IMR-90 (cell line): ENCODE data around the gene AP2B1. TPM values are rescaled to one million over a fixed set of nuclear protein-coding genes. Genes with fewer than 3 reads are reported as not detected.

Source experiments
- ATAC-seq: fragments of 200-7000 bp; cut with Tn5 transposase; 2 replicates; pipeline ENCODE4 v1.9.1; 2020; ENCODE audit warnings: low read depth, mild to moderate bottlenecking, moderate library complexity
- BruUV-seq: library from RNA; stranded (reverse); fragments of 400-500 nt; replicated peaks from 2 replicates; lab custom pipeline; 2021; lab: Mats Ljungman, UMichigan
- CTCF ChIA-PET: fragments of 300-600 bp; formaldehyde crosslinking; extraction: SDS; loops from one replicate; lab custom pipeline; 2021; ENCODE audit warnings: antibody characterized with exemption; lab: Yijun Ruan, JAX
- POLR2A ChIA-PET: fragments of 300-600 bp; sonication (Branson Sonifier 250); formaldehyde crosslinking; loops from one replicate; lab custom pipeline; 2022; ENCODE audit warnings: antibody characterized with exemption; ENCODE audit not compliant: unreplicated experiment; lab: Charles Lee
- DNase-seq: peaks from one replicate; pipeline ENCODE4 v3.0.0; 2013
- H2AFZ ChIP-seq: replicated peaks from 2 replicates; pipeline ENCODE3; 2013; ENCODE audit warnings: low read length, mild to moderate bottlenecking; ENCODE audit not compliant: poor library complexity
- H2AK5ac ChIP-seq: 2 replicates; pipeline ENCODE4 v1.6.1; 2013; ENCODE audit warnings: low read depth, low read length, inconsistent platforms
- H2AK9ac ChIP-seq: replicated peaks from 2 replicates; pipeline ENCODE3; 2013; ENCODE audit warnings: mild to moderate bottlenecking, low read depth, low read length, moderate library complexity; ENCODE audit not compliant: poor library complexity
- H2BK120ac ChIP-seq: 2 replicates; pipeline ENCODE4 v1.6.1; 2013; ENCODE audit warnings: low read depth, low read length, inconsistent platforms
- H2BK15ac ChIP-seq: 3 replicates; pipeline ENCODE4 v1.6.1; 2013; ENCODE audit warnings: low read depth, low read length, inconsistent platforms
- H2BK20ac ChIP-seq: 2 replicates; pipeline ENCODE4 v1.6.1; 2013; ENCODE audit warnings: low read depth, mild to moderate bottlenecking, inconsistent platforms, low read length, moderate library complexity
- H2BK5ac ChIP-seq: 2 replicates; pipeline ENCODE4 v1.6.1; 2013; ENCODE audit warnings: mild to moderate bottlenecking, low read depth, low read length, inconsistent platforms; ENCODE audit not compliant: poor library complexity, severe bottlenecking
- H3K14ac ChIP-seq: replicated peaks from 2 replicates; pipeline ENCODE4 v1.6.1; 2013; ENCODE audit warnings: low read depth, low read length, inconsistent platforms
- H3K18ac ChIP-seq: 2 replicates; pipeline ENCODE4 v1.6.1; 2013; ENCODE audit warnings: low read depth, low read length, control low read depth
- H3K23ac ChIP-seq: 2 replicates; pipeline ENCODE4 v1.6.1; 2013; ENCODE audit warnings: low read depth, low read length, inconsistent platforms
- H3K27ac ChIP-seq: 2 replicates; pipeline ENCODE4 v1.5.1; 2013; ENCODE audit warnings: mild to moderate bottlenecking, control low read depth, low read length; ENCODE audit not compliant: insufficient read depth
- H3K27me3 ChIP-seq: 2 replicates; pipeline ENCODE4 v1.6.1; 2013; ENCODE audit warnings: low read length; ENCODE audit not compliant: control insufficient read depth, insufficient read depth
- H3K36me3 ChIP-seq: 2 replicates; pipeline ENCODE4 v1.6.1; 2013; ENCODE audit warnings: low read length, mixed read lengths; ENCODE audit not compliant: control insufficient read depth, insufficient read depth
- H3K4ac ChIP-seq: 2 replicates; pipeline ENCODE4 v1.6.1; 2013; ENCODE audit warnings: low read depth, low read length, inconsistent platforms
- H3K4me1 ChIP-seq: 2 replicates; pipeline ENCODE4 v1.6.1; 2013; ENCODE audit warnings: low read length, mixed read lengths; ENCODE audit not compliant: control insufficient read depth, insufficient read depth
- H3K4me2 ChIP-seq: 2 replicates; pipeline ENCODE4 v1.6.1; 2013; ENCODE audit warnings: low read depth, mild to moderate bottlenecking, control low read depth, low read length, moderate library complexity
- H3K4me3 ChIP-seq: 2 replicates; pipeline ENCODE4 v1.5.1; 2013; ENCODE audit warnings: low read depth, mild to moderate bottlenecking, control low read depth, low read length, moderate library complexity; ENCODE audit not compliant: insufficient read depth
- H3K56ac ChIP-seq: 2 replicates; pipeline ENCODE4 v1.6.1; 2013; ENCODE audit warnings: low read length, inconsistent platforms; ENCODE audit not compliant: insufficient read depth; ENCODE audit errors: extremely low read depth
- H3K79me1 ChIP-seq, 2 experiments: 2 replicates each; pipeline ENCODE4 v1.6.1; 2013; ENCODE audit warnings: low read length in 2 of 2, inconsistent platforms in 1 of 2, low read depth in 1 of 2
- H3K9ac ChIP-seq: 2 replicates; pipeline ENCODE4 v1.6.1; 2013; ENCODE audit warnings: low read depth, low read length, control low read depth
- H3K9me1 ChIP-seq: 2 replicates; pipeline ENCODE4 v1.6.1; 2013; ENCODE audit warnings: low read length, inconsistent platforms; ENCODE audit not compliant: insufficient read depth
- H3K9me3 ChIP-seq: 2 replicates; pipeline ENCODE4 v1.6.1; 2013; ENCODE audit warnings: low read length; ENCODE audit not compliant: control insufficient read depth, insufficient read depth
- H4K20me1 ChIP-seq: 2 replicates; pipeline ENCODE4 v1.6.1; 2013; ENCODE audit warnings: low read length, inconsistent platforms; ENCODE audit not compliant: insufficient read depth
- H4K5ac ChIP-seq: 2 replicates; pipeline ENCODE4 v1.6.1; 2013; ENCODE audit warnings: mild to moderate bottlenecking, low read depth, low read length, control low read depth
- H4K8ac ChIP-seq, 2 experiments: 2 replicates each; pipeline ENCODE4 v1.6.1; 2013; ENCODE audit warnings: low read depth in 2 of 2, low read length in 2 of 2, control low read depth in 1 of 2, inconsistent platforms in 1 of 2
- H4K91ac ChIP-seq: 2 replicates; pipeline ENCODE4 v1.6.1; 2013; ENCODE audit warnings: low read depth, low read length, inconsistent platforms; ENCODE audit not compliant: insufficient read depth
- BHLHE40 ChIP-seq: fragments of 150-350 bp; IDR thresholded peaks from 2 replicates; pipeline ENCODE4 v1.6.1; 2016; ENCODE audit warnings: mild to moderate bottlenecking, low read depth, low read length
- CEBPB ChIP-seq: IDR thresholded peaks from 2 replicates; pipeline ENCODE4 v1.6.1; 2012; ENCODE audit warnings: low read depth, low read length, improper control_type of control experiment
- CHD1 ChIP-seq: IDR thresholded peaks from 2 replicates; pipeline ENCODE4 v1.6.1; 2012; ENCODE audit warnings: low read depth, low read length, improper control_type of control experiment
- FOS ChIP-seq: fragments of 150-350 bp; IDR thresholded peaks from 2 replicates; pipeline ENCODE4 v1.6.1; 2016; ENCODE audit warnings: low read depth, low read length
- MAFK ChIP-seq: IDR thresholded peaks from 2 replicates; pipeline ENCODE4 v1.6.1; 2012; ENCODE audit warnings: low read depth, low read length, improper control_type of control experiment
- MXI1 ChIP-seq: IDR thresholded peaks from 2 replicates; pipeline ENCODE4 v1.6.1; 2012; ENCODE audit warnings: low read depth, mild to moderate bottlenecking, low read length, moderate library complexity, borderline replicate concordance
- NFE2L2 ChIP-seq: fragments of 150-350 bp; IDR thresholded peaks from 2 replicates; pipeline ENCODE4 v1.6.1; 2016; ENCODE audit warnings: low read depth, mild to moderate bottlenecking, low read length
- POLR2A ChIP-seq: IDR thresholded peaks from 2 replicates; pipeline ENCODE4 v1.6.1; 2012; ENCODE audit warnings: mild to moderate bottlenecking, low read depth, low read length
- RAD21 ChIP-seq: IDR thresholded peaks from 2 replicates; pipeline ENCODE4 v1.6.1; 2012; ENCODE audit warnings: low read length, improper control_type of control experiment
- RCOR1 ChIP-seq: IDR thresholded peaks from 2 replicates; pipeline ENCODE4 v1.6.1; 2012; ENCODE audit warnings: mild to moderate bottlenecking, low read length, improper control_type of control experiment; ENCODE audit not compliant: insufficient replicate concordance
- RFX5 ChIP-seq: IDR thresholded peaks from 2 replicates; pipeline ENCODE4 v1.8.0; 2012; ENCODE audit warnings: low read depth, mild to moderate bottlenecking, low read length, moderate library complexity
- SMC3 ChIP-seq: fragments of 150-350 bp; IDR thresholded peaks from 2 replicates; pipeline ENCODE4 v1.6.1; 2016; ENCODE audit warnings: low read depth, mild to moderate bottlenecking, antibody characterized with exemption, low read length, moderate library complexity
- WGBS, 2 experiments: methylation state at CpG; one replicate each; pipeline versions ENCODE4 v1.1.5 to v1.1.7; 2013; ENCODE audit warnings: missing lambda C conversion rate in 2 of 2; ENCODE audit not compliant: insufficient read length in 1 of 2; ENCODE audit errors: extremely low coverage in 2 of 2; 5-methylcytosine and 5-hydroxymethylcytosine counted together
- dilution Hi-C: fragments of 300-500 bp; cut with HindIII; formaldehyde crosslinking; loops from one replicate; pipeline ENCODE4 v1.14.3; 2018; ENCODE audit warnings: low sequenced_read_pairs; ENCODE audit not compliant: unreplicated experiment
- in situ Hi-C: fragments of 300-500 bp; cut with MboI; formaldehyde crosslinking; loops from 3 replicates; pipeline ENCODE4 v1.14.3; 2019; ENCODE audit warnings: low sequenced_read_pairs, inconsistent platforms, mixed read lengths
- intact Hi-C: fragments of 100-400 bp; cut with micrococcal nuclease; formaldehyde crosslinking; loops from 2 replicates; pipeline ENCODE4 v1.10.0; 2022
- polyA plus RNA-seq, 3 experiments: library from polyadenylated mRNA; depleted of rRNA; stranded (reverse); fragments of >200 nt; gene quantifications; 2 replicates each; pipeline ENCODE4 v1.2.3, GENCODE V29; 2012; ENCODE audit warnings: low replicate concordance in 1 of 3
- total RNA-seq: library from RNA; depleted of rRNA; stranded (reverse); fragments of >200 nt; gene quantifications from 2 replicates; pipeline ENCODE4 v1.2.3, GENCODE V29; 2012
- TF ChIP-seq, protein P1 (sequence below): fragments of 150-350 bp; IDR thresholded peaks from 2 replicates; pipeline ENCODE4 v1.6.1; 2017; ENCODE audit warnings: mild to moderate bottlenecking, antibody characterized with exemption, low read length, low read depth
- TF ChIP-seq, protein P2 (sequence below): conservative IDR thresholded peaks from 2 replicates; pipeline ENCODE4 v1.5.1; 2012; ENCODE audit warnings: mild to moderate bottlenecking, low read depth, low read length, improper control_type of control experiment

AP2B1 gene
- total and polyA plus RNA-seq, 2 of the 4 experiments (the other 2 are of a cell fraction): 102 to 125 TPM

DNA sequence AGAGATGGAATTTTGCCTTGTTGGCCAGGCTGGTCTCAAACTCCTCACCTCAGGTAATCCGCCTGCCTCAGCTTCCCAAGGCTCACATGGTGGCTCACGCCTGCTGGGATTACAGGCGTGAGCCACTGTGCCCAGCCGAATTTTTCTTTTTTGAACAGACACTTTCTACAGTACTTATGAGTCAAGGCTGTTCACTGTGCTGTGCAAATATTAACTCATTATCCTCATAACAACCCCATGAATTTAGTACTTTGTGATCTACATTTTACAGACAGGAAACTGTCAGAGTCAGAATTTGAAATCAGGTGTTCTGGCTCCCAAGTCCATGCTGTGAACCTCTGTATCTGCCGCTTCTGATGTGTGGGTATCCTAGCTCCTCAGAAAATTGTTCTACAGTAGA, 118.6 kb downstream of the AP2B1 start:
- intact Hi-C loops (no loop called here), dilution Hi-C loops (no loop called here), in situ Hi-C loops (no loop called here)
- Histone ChIP-seq H3K9ac (no peak overlapping the region), H2BK20ac (no peak overlapping the region), H3K14ac (no peak overlapping the region), H3K27me3 (no peaks in the 10 kb centered on the region), H2AFZ (no peak overlapping the region), H3K79me1 (peaks cover 19 to 23% of the 10 kb centered on the region in 2 experiments), H3K9me3 (no peaks in the 10 kb centered on the region), H2BK5ac (no peak overlapping the region), H3K56ac (no peak overlapping the region), H3K4me1 (0 out of 2 replicates have a peak, but pooled peaks cover 3% of the 10 kb centered on the region), H4K20me1 (no peaks in the 10 kb centered on the region; the same call in 1 of the 2 replicates), H4K8ac (no peak overlapping the region), H2AK9ac (no peak overlapping the region), H3K27ac (no peak overlapping the region), H3K36me3 (peaks cover 11% of the 10 kb centered on the region), H2BK120ac (no peak overlapping the region), H4K5ac (no peak overlapping the region), H3K23ac (no peak overlapping the region), H2BK15ac (no peak overlapping the region), H2AK5ac (no peak overlapping the region), H4K91ac (no peak overlapping the region), H3K4me3 (no peak overlapping the region), H3K9me1 (peaks cover 4% of the 10 kb centered on the region; the same call in 1 of the 2 replicates), H3K4ac (no peak overlapping the region), H3K4me2 (no peak overlapping the region), H3K18ac (no peak overlapping the region)
- ChIA-PET POLR2A (no interaction called here), CTCF (no interaction called here)
- WGBS, 2 experiments: 88% methylated on average over 4 of the region's 5 CpGs; no CpG with 5 or more reads in 1 of the 2 experiments
- no peak for TF ChIP-seq CHD1
- TF ChIP-seq RCOR1: no peak
- no peak for TF ChIP-seq NFE2L2
- TF ChIP-seq, protein P1, sequence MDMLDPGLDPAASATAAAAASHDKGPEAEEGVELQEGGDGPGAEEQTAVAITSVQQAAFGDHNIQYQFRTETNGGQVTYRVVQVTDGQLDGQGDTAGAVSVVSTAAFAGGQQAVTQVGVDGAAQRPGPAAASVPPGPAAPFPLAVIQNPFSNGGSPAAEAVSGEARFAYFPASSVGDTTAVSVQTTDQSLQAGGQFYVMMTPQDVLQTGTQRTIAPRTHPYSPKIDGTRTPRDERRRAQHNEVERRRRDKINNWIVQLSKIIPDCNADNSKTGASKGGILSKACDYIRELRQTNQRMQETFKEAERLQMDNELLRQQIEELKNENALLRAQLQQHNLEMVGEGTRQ: no peak
- no peak for TF ChIP-seq MXI1
- TF ChIP-seq BHLHE40: no peak
- TF ChIP-seq MAFK: no peak
- TF ChIP-seq, protein P2, sequence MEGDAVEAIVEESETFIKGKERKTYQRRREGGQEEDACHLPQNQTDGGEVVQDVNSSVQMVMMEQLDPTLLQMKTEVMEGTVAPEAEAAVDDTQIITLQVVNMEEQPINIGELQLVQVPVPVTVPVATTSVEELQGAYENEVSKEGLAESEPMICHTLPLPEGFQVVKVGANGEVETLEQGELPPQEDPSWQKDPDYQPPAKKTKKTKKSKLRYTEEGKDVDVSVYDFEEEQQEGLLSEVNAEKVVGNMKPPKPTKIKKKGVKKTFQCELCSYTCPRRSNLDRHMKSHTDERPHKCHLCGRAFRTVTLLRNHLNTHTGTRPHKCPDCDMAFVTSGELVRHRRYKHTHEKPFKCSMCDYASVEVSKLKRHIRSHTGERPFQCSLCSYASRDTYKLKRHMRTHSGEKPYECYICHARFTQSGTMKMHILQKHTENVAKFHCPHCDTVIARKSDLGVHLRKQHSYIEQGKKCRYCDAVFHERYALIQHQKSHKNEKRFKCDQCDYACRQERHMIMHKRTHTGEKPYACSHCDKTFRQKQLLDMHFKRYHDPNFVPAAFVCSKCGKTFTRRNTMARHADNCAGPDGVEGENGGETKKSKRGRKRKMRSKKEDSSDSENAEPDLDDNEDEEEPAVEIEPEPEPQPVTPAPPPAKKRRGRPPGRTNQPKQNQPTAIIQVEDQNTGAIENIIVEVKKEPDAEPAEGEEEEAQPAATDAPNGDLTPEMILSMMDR: no peak
- TF ChIP-seq RAD21: no peak
- no peak for TF ChIP-seq RFX5
- TF ChIP-seq CEBPB: no peak
- TF ChIP-seq SMC3: no peak
- TF ChIP-seq FOS: no peak
- no peak for TF ChIP-seq POLR2A
- no TSS peak for BruUV-seq
- ATAC-seq (no peak), DNase-seq (no peak)
